Activated CD4-positive, CD25-positive, alpha-beta regulatory T cell treated with anti-CD3 and anti-CD28 coated beads, Interleukin-2, amount 50 U/mL, for 16 hours (primary cell): ENCODE results near the gene IPO11.
"Not testable (repeated sequence)": the region's sequence is repeated elsewhere in the genome, so short reads cannot be mapped to it uniquely, and the experiment has no call there.

Experiments used
- DNase-seq: peaks from one replicate; pipeline ENCODE4 v3.0.0-alpha.2; 2020; ENCODE audit warnings: low read depth, low spot score

Gene IPO11

DNA sequence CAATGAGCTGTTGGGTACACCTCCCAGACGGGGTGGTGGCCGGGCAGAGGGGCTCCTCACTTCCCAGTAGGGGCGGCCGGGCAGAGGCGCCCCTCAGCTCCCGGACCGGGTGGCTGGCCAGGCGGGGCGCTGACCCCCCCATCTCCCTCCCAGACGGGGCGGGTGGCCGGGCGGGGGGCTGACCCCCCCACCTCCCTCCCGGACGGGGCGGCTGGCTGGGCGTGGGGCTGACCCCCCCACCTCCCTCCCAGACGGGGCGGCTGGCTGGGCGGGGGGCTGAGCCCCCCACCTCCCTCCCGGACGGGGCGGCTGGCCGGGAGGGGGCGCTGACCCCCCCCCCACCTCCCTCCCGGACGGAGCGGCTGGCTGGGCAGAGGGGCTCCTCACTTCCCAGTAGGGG lies 100.5 kb downstream of the IPO11 start:
- not testable (repeated sequence) for DNase-seq

DNA sequence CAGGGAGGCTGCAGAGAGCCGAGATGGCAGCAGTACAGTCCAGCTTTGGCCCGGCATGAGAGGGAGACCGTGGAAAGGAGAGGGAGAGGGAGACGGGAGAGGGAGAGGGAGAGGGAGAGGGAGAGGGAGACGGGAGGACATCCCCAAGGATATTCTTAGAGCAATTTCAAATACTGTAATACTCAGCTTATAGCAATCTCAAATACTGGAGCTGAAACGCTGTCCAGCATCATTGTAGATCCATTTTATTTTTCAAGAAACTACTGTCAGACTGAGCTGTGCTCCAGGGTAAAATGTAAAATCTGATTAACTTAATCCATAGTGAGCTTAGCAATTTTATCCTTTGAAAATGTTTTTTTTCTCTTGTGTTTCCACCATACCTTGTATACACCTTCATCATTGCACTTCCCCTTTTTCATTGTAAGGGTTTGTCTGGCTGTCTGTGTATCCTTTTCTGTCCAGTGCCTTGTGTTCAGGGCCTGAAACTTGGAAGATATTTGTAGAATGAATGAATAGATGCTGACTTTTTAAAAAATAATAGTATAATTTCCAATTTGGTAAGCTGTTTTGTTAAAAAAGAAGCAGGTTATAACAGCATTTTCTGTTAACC lies 102.1 kb downstream of the IPO11 start:
- no peak for DNase-seq

DNA sequence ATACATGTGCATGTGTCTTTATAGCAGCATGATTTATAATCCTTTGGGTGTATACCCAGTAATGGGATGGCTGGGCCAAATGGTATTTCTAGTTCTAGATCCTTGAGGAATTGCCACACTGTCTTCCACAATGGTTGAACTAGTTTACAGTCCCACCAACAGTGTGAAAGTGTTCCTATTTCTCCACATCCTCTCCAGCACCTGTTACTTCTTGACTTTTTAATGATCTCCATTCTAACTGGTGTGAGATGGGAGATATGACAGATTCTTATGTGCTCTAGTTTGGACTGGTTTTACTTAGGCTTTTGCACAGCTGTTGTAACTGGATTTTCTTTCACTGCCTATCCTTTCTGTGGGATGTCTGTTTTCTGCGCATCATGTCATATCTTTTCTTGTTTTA lies 108.2 kb downstream of the IPO11 start:
- DNase-seq, result not testable (repeated sequence)

DNA sequence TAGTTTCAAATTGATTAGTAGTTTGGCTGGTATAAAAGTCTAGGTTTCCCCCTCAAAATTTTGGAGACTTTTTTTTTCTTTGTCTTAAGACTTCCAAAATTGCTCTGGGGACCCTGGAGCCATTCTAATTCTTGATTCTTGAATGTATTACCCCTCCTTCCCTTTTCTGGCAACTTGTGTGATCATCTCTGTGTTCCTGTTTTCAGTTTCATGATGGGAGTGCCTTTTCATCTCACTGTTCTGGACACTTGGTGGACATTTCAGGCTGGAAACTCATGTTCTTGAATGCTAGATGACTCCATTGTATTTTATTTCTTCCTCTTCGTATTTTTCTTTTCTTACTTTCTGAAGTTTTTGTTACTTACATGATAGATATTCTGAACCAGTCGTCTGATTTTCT lies 108.8 kb downstream of the IPO11 start:
- DNase-seq, result no peak

DNA sequence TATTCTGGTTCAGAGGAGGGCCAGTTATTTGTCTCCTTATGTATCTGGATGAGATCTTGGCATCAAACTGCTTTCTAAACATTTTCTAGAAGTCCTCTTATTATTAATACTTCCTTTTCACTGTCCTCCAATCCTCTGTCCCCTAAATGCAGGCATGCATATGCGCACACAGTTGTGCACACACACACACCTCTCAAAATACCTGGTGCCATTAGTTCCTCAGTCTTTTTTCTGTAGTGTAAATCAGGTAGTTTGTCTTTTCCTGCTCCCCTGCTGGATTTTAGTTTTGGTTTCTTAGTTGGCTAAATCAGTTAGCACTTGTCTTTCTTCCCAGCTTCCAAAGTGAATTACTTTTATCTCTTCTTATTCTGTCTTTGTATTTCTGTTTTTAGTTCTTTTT lies 110.2 kb downstream of the IPO11 start:
- no peak for DNase-seq

DNA sequence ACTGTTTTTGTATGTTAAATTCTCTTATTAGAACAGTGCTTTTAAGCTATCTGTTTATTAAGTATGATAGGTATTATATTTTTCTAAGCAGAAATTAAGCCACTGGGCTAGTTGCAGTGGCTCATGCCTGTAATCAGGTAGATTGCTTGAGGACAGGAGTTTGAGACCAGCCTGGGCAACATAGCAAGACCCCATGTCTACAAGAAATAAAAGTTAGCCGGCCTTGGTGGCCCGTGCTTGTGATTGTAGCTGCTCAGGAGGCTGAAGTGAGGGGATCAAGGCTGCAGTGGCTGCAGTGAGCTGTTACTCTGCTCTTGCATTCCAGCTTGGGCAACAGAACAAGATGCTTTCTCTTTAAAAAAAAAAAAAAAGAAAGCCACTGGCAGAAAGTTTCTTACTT lies 121.0 kb downstream of the IPO11 start:
- DNase-seq, result no peak

DNA sequence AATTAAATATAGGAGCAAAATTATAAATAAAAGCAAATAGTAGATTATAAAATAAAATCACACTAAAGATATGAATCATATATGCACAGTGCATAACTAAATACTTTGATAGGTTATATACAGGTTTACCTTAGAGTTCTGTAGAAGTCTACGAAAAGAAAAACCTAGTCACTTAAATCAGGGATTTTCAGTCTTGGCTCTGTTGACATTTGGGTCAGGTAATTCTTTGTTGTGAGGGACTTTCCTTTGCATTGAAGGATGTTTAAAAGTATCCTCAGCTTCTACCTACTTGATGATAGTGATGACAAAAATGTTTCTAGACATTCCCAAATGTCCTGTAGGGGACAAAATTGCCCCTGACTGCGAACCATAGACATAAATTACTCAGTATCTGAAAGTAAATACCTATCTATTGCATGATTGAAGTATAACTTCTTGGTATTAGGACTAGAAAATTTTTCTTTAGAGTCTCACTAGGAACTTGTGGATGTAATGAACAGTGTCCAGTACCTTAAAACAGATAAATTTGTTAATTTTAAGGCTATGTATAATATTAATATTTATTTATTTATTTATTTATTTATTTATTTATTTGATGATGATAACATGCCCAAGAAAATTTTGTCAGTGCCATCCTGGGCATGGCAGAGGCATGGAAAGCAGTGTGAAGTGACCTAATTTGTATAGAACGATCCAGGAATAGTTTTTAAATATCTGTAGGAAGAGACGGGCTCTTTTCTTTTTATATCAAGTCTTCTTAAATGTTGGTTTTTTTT lies 122.1 kb downstream of the IPO11 start:
- no peak for DNase-seq

DNA sequence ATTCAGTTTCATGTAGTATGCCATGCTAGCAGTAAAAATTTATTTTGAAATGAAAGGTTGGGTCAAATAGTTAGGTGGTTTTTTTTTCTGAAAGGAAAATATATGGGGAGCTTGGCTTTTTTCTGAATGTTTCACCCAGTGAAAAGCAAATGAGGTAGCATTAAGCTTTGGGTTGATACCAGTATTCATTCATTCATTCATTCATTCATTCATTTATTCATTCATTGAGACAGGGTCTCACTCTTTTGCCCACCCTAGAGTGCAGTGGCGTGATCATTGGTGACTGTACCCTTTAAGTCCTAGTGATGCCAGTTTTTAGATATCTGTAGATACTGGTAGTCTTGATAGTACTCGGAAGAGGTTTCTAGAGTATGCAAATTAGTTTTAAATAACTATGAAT lies 123.7 kb downstream of the IPO11 start:
- no peak for DNase-seq

DNA sequence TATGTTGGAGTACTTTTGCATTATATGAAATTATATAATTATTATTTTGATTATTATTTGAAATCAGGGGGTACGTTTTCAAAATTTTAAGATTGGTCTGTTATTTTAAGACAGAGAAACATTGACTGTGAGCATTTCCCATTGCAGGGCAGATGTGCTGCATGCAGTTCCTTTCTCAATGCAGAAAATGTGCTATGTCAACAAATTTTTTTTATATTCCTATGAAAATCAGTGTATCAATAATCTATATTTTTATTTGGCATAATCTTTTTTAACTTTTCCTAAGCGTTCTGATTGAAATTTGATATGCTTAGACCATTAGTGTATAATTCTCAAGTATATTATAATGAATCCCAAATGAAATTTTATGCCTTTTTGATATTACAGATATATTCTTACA lies 124.2 kb downstream of the IPO11 start:
- no peak for DNase-seq

DNA sequence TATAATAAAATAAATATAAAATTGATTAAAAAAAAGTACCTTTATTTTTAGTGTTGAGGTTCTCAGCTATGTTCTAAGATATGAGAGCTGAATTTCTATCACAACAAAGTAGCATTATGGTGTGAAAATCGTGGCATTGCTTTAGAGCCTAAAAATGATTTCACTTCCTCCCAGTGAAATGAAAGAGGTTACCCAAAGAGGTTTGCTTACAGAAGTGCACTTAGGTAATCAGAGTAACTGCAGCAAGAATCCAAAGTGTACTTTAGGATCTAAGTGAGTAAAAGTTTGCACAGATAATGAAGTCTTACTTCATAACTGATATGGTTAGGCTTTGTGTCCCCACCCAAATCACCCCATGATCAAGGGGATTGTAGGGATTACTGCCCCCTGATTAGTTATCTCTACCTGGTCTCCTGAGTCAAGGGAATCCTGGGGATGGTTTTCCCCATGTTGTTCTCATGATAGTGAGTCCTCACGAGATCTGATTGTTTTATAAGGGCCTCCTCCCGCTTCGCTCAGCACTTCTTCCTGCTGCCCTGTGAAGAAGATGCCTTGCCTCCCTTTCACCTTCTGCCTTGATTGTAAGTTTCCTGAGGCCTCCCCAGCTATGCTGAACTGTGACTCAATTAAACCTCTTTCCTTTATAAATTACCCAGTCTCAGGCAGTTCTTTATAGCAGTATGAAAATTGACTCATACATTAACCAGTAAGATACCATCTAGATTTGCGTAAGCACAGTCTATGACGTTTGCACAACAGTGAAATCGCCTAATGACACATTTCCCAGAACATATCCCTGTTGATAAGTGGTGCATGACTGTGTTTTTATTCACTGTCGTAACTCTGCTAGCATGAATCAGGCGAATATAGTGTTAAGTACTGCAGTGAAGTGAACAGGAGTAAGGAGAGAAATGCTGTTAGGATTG lies 125.7 kb downstream of the IPO11 start:
- no peak for DNase-seq

DNA sequence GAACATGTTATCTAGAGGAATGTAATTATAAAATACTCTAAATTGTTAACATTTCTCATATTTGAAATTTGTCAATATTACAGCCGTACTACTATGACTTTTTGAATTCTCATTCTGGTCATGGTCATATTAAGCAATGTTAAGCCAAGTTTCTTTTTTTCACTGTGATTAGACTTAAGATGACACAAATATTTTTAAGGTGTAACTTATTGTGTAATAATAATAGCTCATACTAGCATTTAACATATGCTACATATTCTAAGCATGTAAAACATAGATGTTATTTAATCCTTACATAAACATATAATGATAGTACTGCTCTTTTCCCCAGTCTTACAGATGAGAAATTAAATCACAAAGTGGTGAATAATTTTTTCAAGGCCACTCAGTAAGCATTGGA lies 130.2 kb downstream of the IPO11 start:
- DNase-seq, result no peak

DNA sequence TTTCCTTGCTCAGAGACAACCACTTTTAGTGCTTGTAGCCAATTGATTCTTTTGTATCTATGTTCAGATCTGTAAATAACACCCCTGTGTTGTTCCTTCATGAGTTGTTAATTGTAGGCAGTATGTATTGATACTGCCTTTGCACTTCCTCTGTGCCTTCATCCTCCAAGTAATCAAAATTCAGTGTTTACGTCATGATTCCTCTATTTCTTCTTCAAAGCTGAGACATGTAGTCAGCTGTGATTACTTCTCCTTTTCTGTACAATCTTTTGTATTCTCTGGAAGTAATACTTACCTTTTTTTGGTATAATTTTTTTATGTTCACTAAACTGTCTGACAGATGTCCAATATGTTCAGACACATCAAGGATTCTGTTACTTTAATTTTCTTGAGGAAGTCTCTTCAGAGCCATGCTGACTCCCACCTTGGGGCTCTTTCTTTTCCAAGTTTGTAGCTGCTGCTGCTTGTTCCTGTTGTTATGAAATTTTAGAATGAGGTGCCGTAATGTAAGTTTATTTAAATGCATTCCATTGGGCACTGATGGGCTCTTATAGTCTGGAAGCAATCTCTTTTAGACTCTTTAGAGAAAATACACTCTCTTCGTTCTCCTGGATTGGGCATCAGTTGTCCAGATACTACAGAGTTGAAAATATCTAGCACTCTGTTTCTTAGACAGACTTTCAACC lies 135.5 kb downstream of the IPO11 start:
- no peak for DNase-seq

DNA sequence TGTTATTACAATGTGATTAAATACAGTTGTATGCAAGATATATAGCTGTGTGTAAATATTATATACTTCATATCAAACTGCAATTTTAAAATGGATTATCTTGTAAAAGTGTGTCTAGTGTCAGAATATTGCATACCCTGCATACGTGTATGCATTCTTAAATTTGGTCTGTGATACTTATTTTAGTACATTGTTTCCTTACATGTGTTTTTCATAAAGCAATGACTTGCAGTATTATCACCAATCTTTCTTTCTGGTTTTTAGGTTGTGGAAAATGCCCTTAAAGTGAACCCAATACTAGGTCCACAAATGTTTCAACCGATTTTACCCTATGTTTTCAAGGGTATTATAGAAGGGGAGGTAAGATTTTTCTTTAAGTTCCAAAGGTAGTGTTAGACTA lies 137.5 kb downstream of the IPO11 start:
- DNase-seq, result no peak

DNA sequence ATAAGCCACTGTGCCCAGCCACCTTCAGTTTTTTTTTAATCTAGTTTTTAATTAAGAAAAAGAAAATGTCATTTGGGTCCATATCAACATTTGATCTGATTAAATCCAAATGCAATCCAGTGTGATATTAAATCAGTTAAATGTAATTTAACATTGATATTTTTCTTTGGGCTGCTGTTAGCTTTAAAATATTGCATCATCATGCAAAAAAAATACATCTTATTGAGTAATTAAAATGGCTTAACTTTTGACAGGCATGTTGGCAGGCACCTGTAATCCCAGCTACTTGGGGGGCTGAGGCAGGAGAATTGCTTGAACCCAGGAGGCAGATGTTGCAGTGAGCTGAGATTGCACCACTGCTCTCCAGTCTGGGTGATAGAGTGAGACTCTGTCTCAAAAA lies 143.4 kb downstream of the IPO11 start:
- no peak for DNase-seq

DNA sequence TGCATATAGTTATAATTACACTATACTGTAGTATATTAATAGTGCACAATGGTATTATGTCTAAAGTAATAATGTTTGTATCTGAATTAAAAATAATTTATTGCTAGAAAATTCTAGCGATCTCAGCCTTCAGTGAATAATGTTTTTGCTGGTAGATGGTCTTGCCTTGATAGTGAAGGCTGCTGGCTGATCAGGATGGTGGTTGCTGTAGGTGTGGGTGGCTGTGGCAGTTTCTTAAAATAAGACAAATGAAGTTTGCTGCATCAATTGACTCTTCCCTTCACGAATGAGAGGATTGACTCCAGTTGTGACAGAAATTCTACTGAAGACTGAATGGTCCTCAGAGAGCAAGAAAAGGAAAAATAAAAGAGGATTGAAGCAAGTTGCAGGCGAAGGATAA lies 146.4 kb downstream of the IPO11 start:
- DNase-seq, result no peak

DNA sequence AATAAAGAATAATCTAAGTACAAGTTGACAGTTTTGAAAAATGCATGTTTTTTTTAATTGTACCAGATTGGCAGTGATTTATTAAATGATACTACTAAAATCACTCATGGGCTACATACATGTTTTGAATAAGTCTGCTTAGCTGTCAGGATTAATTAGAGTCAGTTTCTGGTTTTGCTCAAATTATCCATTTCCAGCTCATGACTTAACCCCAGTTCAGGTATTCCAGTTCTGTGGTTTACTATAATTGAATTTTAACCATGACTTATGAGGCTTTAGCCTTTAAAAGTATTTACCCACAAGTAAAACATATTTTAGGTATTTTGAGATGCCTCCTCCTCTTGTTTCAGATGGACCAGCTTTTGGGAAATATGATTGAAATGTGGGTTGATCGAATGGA lies 148.2 kb downstream of the IPO11 start:
- no peak for DNase-seq

DNA sequence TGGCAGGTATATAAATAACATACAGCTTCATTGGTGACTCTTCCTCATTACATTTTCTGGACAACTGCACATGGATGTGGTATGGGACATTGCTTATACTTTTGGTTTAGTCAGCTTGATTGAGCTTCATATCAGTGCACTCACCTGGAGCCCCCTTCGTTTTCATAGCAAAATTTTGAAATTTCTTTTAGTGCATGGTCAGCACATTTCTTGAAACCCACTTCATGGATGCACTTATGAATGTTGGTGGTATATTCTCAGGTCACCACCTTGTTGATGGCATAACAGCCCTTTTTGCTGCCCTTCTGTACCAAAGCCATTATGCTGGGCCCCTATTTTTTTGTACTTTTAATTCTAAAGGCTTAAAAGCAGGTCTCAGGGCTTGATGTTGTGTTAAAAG lies 149.3 kb downstream of the IPO11 start:
- DNase-seq, result no peak

DNA sequence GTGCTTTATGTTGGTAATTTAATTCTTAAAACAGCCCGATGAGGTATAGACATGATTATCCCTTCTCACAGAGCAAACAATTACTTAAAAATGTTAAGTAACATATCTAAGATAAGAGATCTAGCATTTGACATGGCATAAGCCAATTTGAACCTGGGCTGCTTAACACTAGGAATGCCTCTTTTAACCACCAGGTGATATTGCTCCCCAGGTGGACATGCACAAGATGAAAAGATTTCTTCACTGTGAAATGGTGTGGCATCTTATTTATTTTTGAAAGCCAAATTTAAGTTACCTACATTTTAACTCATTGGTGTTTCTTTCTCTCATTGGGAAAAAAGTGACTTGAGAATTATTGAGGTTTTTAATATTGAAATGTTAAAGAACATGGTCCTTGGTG lies 150.3 kb downstream of the IPO11 start:
- DNase-seq, result no peak

DNA sequence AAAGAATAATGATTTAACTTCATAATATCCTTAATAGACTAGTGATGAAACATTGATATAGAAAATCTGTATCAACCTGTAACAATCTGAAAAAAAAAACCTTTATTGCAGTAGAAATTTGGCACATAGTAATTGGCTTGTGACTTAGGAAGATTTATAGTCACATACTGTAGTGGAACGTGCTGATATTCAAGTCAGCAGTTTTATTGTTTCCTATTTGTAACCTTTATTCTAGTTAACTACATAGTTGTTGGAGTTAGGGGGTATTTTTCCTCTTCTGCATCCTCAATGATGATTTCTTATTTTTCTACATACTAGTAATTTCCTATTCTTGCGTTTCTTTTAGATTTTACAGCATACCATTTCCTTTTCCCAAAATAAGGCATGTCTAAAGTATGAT lies 151.5 kb downstream of the IPO11 start:
- DNase-seq, result no peak

DNA sequence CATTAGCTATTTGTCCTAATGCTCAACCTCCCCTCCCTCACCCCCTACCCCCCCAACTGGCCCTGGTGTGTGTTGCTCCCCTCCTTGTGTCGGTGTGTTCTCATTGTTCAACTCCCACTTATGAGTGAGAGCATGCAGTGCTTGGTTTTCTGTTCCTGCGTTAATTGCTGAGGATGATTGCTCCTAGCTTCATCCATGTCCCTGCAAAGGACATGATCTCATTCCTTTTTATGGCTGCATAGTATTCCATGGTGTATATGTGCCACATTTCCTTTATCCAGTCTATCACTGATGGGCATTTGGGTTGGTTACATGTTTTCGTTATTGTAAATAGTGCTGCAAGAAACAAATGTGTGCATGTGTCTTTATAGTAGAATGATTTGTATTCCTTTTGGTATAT lies 153.2 kb downstream of the IPO11 start:
- not testable (repeated sequence) for DNase-seq

DNA sequence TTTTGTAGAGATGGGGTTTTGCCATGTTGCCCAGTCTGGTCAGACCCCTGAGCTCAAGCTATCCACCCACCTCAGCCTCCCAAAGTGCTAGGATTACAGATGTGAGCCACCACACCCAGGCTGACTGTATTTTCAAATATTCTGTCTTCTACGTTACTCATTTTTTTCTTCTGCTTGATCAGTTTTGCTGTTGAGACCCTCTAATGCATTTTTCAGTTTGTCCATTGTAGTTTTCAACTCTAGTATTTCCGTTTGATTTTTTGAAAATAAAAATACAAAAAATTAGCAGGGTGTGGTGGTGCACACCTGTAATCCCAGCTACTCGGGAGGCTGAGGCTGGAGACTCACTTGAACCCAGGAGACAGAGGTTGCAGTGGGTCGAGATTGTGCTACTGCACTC lies 155.6 kb downstream of the IPO11 start:
- no peak for DNase-seq
